Mononuclear cell (primary cell): ENCODE data around the gene LRRC19. TPM values are rescaled to one million over a fixed set of nuclear protein-coding genes. Genes with fewer than 3 reads are reported as not detected.

Experiments used
- H3K27me3 ChIP-seq: 2 replicates; pipeline ENCODE4 v1.6.0; 2011; ENCODE audit warnings: low read length, control low read depth; ENCODE audit not compliant: insufficient read depth
- H3K4me1 ChIP-seq: 2 replicates; pipeline ENCODE4 v1.5.1; 2011; ENCODE audit warnings: mild to moderate bottlenecking, low read length, control low read depth; ENCODE audit not compliant: insufficient read depth
- H3K4me3 ChIP-seq: 2 replicates; pipeline ENCODE4 v1.5.1; 2011; ENCODE audit warnings: mild to moderate bottlenecking, low read length, moderate library complexity
- H3K9me3 ChIP-seq: 2 replicates; pipeline ENCODE4 v1.5.1; 2011; ENCODE audit warnings: low read depth, mild to moderate bottlenecking, control low read depth, low read length
- total RNA-seq: library from RNA; depleted of rRNA; stranded (reverse); fragments of >200 nt; gene quantifications from one replicate; pipeline ENCODE4 v1.2.3, GENCODE V29; 2012

LRRC19 gene
- total RNA-seq, 1 donor = not detected

- H3K4me1 ChIP-seq = peaks cover 30% of the 10 kb centered on the region
- no peaks in the 10 kb centered on the region for H3K27me3 ChIP-seq
- H3K4me3 ChIP-seq = no peak overlapping the region
- no peaks in the 10 kb centered on the region for H3K9me3 ChIP-seq
Observed at GRCh38 chr9:26945591-26945990, 59.9 kb downstream of the LRRC19 start.

Other genes with a start within 250 kb of the LRRC19 start
- 25.5 TPM for gene CAAP1, start 112.9 kb downstream of the LRRC19 start, total RNA-seq
- 38.1 TPM for gene PLAA, start 58.4 kb downstream of the LRRC19 start, total RNA-seq
- 6.2 TPM for gene IFT74, start 49.3 kb downstream of the LRRC19 start, total RNA-seq
- gene TEK, start 103.6 kb upstream of the LRRC19 start, total RNA-seq = under 0.01 TPM